Stimulated activated CD8-positive, alpha-beta memory T cell treated with anti-CD3 and anti-CD28 coated beads, Interleukin-7, amount 100 ng/mL, for 24 hours (primary cell): Measurements from ENCODE around the gene MYO1D.
"Not testable (repeated sequence)": the region's sequence is repeated elsewhere in the genome, so short reads cannot be mapped to it uniquely, and the experiment has no call there.

ENCODE experiments used
- DNase-seq: peaks from one replicate; pipeline ENCODE4 v3.0.0-alpha.2; 2020; ENCODE audit warnings: low read depth

The MYO1D gene

DNA sequence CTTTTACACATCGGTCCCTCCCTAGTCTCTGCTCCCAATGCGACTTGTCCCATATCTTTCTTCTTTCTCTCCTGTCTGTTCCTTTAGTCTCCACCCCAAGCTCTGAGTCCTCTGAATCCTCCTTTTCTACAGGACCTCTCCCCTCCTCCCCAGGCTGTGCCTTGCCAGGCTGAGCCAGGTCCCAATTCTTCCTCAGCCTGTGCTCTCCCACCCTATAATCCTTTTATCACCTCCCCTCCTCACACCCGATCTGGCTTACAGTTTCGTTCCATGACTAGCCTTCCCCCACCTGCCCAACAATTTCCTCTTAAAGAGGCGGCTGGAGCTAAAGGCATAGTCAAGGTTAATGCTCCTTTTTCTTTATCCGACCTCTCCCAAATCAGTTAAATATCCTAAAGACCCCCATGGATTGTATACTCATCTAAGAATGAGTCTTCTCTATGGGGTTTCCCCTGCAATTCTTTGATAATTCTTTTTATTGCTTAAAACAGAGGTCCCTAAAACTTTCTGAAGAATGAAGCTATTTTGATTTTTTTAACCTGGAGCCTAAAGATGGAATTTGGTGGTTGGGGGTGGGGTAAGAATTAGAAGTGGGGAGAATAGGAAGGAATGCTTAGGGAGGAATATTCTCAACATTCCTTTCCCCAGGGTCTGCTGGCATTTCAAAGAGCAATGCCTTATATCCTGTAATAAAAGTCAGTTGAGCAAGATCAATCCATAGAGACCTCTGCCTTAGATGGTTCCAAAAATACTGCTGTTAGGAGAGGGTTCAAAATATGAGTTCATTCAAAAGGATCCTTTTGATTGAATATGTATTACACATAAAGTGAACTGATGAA lies 102.8 kb downstream of the MYO1D start:
- DNase-seq, result no peak

GRCh38 chr17:32772453-32773025 lies 104.4 kb downstream of the MYO1D start:
- DNase-seq, result no peak

DNA sequence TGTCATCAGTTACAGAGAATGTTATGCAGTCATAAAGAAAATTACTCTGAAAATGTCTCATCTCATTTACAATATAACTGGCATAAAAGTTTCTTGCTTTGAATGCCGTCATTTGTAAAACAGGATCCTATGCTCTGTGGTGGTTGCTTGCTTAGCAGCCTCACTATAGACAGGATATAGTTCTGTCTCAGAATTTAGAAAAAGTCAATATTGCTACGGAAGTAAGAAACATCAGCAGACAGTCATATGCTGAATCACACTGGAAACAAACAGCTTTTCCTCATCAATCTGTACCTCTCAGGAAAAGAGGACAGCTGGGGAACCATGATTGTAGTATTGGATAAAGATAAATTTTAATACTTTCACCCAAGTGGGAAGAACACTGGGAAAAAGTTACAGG lies 105.5 kb downstream of the MYO1D start:
- DNase-seq, result no peak

DNA sequence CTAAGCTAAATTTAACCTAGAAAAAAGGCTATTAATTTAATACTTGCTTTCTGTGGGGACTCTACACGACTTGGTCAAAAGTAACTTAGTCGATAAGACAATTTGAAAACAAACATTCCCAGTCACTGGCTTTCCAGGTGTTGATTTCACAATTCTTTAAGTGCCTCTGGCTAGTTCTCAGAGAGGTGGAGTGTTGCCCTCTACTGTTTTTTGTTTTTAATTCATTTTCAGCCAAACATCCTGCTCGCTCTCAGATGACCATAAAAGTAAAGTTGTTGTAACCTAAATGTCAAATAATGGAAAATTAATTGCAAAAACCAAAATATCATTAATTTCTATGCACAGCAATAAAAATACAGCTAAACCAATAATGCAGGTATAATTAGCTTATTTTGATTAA lies 107.1 kb downstream of the MYO1D start:
- no peak for DNase-seq

DNA sequence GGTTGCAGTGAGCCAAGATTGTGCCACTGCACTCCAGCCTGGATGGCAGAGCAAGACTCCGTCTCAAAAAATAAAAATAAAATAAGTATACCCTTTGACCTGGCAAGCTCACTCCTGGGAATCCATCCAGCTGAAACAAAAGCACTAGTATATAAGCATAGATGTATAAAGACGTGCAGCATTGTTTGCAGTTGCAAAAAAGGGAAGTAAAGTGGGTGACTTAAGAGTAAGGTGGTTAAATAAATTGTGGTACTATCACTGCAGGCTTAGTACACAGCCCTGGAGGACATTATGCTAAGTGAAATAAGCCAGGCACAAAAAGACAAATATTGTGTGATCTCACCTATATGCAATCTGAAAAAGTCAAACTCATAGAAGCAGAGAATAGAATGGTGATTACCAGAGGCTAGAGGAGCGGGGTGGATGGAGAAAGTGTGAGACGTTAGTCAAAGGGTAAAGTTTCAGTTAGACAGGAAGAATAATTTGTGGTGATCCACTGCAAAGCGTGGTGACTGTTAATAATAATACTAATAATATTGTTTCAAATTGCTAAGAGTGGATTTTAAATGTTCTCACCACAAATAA lies 113.0 kb downstream of the MYO1D start:
- no peak for DNase-seq

DNA sequence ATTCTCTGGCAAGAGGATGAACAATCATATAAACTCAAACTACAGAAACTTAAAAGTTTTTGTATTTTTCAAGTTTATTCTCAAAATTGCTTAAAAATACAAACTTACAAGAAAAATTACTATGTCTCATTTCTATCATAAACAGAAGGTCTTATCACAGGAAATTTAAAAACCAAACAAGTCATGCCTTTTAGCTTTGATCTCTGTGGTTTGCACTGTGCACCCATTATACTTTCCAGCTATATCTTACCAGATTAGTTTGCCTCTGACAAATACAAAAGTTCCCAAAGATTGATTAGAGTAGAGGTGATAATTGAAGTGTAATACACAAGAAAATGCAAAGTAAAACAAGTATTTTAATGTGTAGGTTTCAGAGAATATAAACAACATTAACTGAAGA lies 117.4 kb downstream of the MYO1D start:
- no peak for DNase-seq

GRCh38 chr17:32757963-32758362 lies 119.0 kb downstream of the MYO1D start:
- DNase-seq, result no peak

GRCh38 chr17:32756696-32757095 lies 120.2 kb downstream of the MYO1D start:
- DNase-seq, result no peak

DNA sequence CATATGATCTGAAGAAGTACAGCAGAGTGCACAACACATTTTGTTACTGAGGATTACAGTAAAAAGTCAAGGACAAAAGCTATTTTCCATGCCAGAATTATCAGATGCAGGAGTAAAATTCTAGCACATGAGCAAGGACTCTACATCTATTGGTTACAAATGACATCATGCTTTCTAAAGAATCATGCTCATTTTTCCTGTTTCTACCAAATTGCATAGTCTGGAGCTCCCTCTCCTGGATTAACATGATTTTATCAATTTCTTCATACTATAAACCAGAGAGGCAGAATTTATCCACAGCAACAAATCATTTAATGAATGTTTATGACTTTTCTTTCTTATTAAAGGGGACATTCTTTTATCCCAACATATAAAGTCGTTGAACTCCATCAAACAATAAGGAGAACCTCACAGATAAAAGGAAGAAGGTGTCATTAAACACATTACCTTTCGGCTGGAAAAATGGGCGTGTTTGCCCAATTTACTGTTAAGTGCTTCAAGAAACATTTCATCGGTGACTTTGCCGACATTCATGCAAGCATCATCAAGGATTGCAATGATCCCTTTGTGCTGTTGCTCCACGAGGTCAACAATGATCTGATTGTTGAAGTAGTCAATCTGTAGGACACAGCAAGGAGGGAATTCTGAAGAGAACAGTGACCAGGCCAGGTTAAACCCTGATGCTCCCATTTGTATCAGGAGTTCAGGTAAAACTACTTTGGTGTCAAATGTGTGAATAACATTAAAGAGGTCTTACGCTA lies 121.7 kb downstream of the MYO1D start:
- no peak for DNase-seq

- no peak for DNase-seq
Measured at GRCh38 chr17:32752934-32753333, 124.0 kb downstream of the MYO1D start.

- DNase-seq, result no peak
Measured at GRCh38 chr17:32747856-32748255, 129.1 kb downstream of the MYO1D start.

GRCh38 chr17:32746698-32747097 lies 130.2 kb downstream of the MYO1D start:
- no peak for DNase-seq

GRCh38 chr17:32746280-32746679 lies 130.6 kb downstream of the MYO1D start:
- no peak for DNase-seq

GRCh38 chr17:32742681-32743538 lies 134.0 kb downstream of the MYO1D start:
- no peak for DNase-seq

DNA sequence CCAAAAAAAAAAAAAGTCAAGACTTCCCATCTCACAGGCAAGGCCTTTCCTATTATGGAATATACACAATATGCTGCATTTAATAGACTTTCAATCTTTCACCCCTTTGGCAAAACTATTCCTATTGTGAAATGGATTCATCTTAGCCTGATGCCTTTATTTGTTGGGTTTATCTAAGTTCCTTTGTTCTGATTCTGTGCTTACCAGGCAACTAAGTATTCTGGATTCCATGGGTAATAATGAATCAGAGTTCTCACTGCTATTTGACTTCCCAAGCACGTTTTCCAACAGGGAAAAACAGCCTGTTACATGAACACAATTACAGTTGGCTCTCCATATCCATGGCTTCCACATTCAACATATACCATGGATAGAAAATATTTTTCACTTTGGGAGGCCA lies 135.5 kb downstream of the MYO1D start:
- no peak for DNase-seq

- DNase-seq, result no peak
Measured at GRCh38 chr17:32739722-32740121, 137.2 kb downstream of the MYO1D start.

- DNase-seq, result not testable (repeated sequence)
Measured at GRCh38 chr17:32739151-32739550, 137.8 kb downstream of the MYO1D start.

GRCh38 chr17:32733401-32733800 lies 143.5 kb downstream of the MYO1D start:
- DNase-seq, result no peak

- no peak for DNase-seq
Measured at GRCh38 chr17:32732900-32733299, 144.0 kb downstream of the MYO1D start.

- DNase-seq, result no peak
Measured at GRCh38 chr17:32732296-32732642, 144.7 kb downstream of the MYO1D start.

DNA sequence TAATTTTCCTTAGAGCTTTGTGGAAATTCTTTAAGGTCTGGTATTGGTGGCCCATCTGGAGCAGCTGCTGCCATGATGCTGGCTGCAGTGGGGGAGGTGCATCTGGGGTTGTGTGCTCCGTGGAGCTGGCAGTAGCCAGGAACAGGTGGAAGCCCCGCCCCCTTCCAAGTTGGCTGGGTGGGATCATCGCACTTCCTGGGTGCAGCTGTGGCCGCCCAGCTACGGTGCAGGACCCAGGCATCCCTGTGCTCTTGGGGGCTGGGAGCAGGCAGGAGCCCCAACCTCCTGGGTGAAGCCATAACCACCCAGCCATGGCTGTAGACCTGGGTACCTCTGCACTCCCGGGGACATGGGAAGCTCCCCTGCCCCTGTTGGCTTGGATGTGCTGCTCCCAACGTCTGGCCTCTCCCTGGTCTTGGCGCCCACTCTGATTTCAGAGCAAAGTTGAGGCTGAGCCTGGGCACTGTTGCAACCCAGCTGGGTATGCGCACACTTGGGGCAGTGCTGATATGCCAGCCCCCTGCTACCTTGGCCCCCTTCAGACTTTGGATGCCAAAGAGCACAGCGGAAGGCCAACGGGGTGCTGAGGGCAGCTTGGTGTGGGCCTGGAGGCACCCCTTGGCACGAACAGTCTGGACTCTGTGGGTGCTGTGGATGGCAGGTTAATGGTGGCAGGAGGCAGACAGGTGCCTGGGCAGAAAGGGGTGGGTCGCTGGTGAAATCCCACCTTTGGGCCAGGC lies 145.2 kb downstream of the MYO1D start:
- no peak for DNase-seq
